ENCODE measurements around the gene TMPRSS6.

- TF ChIP-seq CTCF (IDR thresholded peaks at IDR 0.05): no peak
- no peak for TF ChIP-seq EZH2 (IDR thresholded peaks at IDR 0.05; ENCODE audit: borderline replicate concordance, insufficient read depth, low read depth, low read length, poor library complexity, severe bottlenecking)
Observed at GRCh38 chr22:37150701-37151100, 41.2 kb upstream of the TMPRSS6 start.
